HEK293 (cell line): ENCODE data around the gene ZBTB20.

Experiments
- BCL11B ChIP-seq: fragments of 450-650 bp; formaldehyde crosslinking; IDR thresholded peaks from 2 replicates; pipeline ENCODE4 v1.5.1; 2016; ENCODE audit warnings: low read depth, missing biosample characterization, missing genetic modification characterization
- PBX3 ChIP-seq: sonication (generic); formaldehyde crosslinking; IDR thresholded peaks from 2 replicates; pipeline ENCODE4 v1.8.1; 2022; ENCODE audit warnings: mild to moderate bottlenecking, moderate library complexity, missing genetic modification reagents
- SP3 ChIP-seq: fragments of 450-650 bp; formaldehyde crosslinking; IDR thresholded peaks from 2 replicates; pipeline ENCODE4 v1.5.1; 2016; ENCODE audit warnings: missing biosample characterization, missing genetic modification characterization
- ZBTB49 ChIP-seq: fragments of 450-650 bp; formaldehyde crosslinking; IDR thresholded peaks from 2 replicates; pipeline ENCODE4 v1.5.1; 2016; ENCODE audit warnings: missing biosample characterization, missing genetic modification characterization, low read depth
- ZNF18 ChIP-seq: fragments of 450-650 bp; formaldehyde crosslinking; IDR thresholded peaks from 2 replicates; pipeline ENCODE4 v1.5.1; 2016; ENCODE audit warnings: missing biosample characterization, missing genetic modification characterization
- ZNF350 ChIP-seq: fragments of 450-650 bp; formaldehyde crosslinking; IDR thresholded peaks from 2 replicates; pipeline ENCODE4 v1.5.0; 2017; ENCODE audit warnings: missing biosample characterization, mild to moderate bottlenecking, missing genetic modification characterization
- ZNF530 ChIP-seq: fragments of 450-650 bp; formaldehyde crosslinking; IDR thresholded peaks from 2 replicates; pipeline ENCODE4 v1.5.1; 2016; ENCODE audit warnings: low read depth, missing biosample characterization, missing genetic modification characterization
- ZNF830 ChIP-seq: fragments of 450-650 bp; IDR thresholded peaks from 2 replicates; pipeline ENCODE4 v1.5.0; 2018; ENCODE audit warnings: missing biosample characterization, missing genetic modification characterization, low read depth, mild to moderate bottlenecking, moderate library complexity
- TF ChIP-seq, protein P1 (sequence below): fragments of 450-650 bp; formaldehyde crosslinking; IDR thresholded peaks from 2 replicates; pipeline ENCODE4 v1.5.1; 2016; ENCODE audit warnings: missing biosample characterization, missing genetic modification characterization

GRCh38 chr3:115052906-115053305, 94.2 kb downstream of the ZBTB20 start:
- TF ChIP-seq ZNF830 (tag by site-specific recombination): no peak
- no peak for TF ChIP-seq ZBTB49 (tag by site-specific recombination)
- no peak for TF ChIP-seq BCL11B (tag by site-specific recombination)
- TF ChIP-seq, protein P1, sequence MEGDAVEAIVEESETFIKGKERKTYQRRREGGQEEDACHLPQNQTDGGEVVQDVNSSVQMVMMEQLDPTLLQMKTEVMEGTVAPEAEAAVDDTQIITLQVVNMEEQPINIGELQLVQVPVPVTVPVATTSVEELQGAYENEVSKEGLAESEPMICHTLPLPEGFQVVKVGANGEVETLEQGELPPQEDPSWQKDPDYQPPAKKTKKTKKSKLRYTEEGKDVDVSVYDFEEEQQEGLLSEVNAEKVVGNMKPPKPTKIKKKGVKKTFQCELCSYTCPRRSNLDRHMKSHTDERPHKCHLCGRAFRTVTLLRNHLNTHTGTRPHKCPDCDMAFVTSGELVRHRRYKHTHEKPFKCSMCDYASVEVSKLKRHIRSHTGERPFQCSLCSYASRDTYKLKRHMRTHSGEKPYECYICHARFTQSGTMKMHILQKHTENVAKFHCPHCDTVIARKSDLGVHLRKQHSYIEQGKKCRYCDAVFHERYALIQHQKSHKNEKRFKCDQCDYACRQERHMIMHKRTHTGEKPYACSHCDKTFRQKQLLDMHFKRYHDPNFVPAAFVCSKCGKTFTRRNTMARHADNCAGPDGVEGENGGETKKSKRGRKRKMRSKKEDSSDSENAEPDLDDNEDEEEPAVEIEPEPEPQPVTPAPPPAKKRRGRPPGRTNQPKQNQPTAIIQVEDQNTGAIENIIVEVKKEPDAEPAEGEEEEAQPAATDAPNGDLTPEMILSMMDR (tag by site-specific recombination): no peak
- no peak for TF ChIP-seq ZNF18 (tag by site-specific recombination)
- TF ChIP-seq ZNF350 (tag by site-specific recombination): no peak
- no peak for TF ChIP-seq SP3 (tag by site-specific recombination)
- no peak for TF ChIP-seq PBX3 (CRISPR knock-in tag)
- TF ChIP-seq ZNF530 (tag by site-specific recombination): no peak
